ENCODE results near the gene NCAM1. TPM values are rescaled to one million over a fixed set of nuclear protein-coding genes. Genes with fewer than 3 reads are reported as not detected.

NCAM1 gene
- total RNA-seq, 1 donor from 2014 or later: 4.2 TPM

- ATAC-seq (no peak), DNase-seq (no peak)
- no peaks in the 10 kb centered on the region for H3K36me3 ChIP-seq
- H3K4me3 ChIP-seq: no peak overlapping the region
- no peak overlapping the region for H3K27ac ChIP-seq
- no peaks in the 10 kb centered on the region for H3K27me3 ChIP-seq
- no peak for TF ChIP-seq CTCF (IDR thresholded peaks at IDR 0.05)
- no peaks in the 10 kb centered on the region for H3K9me3 ChIP-seq
- intact Hi-C loops (cut with DNase I): no loop called here
- no peaks in the 10 kb centered on the region for H3K4me1 ChIP-seq
These were observed 129.7 kb downstream of the NCAM1 start for GRCh38 chr11:113090716-113091480.

GRCh38 chr11:113091481-113091780 is 130.2 kb downstream of the NCAM1 start:
- H3K4me1 ChIP-seq: no peaks in the 10 kb centered on the region
- TF ChIP-seq CTCF (IDR thresholded peaks at IDR 0.05): no peak
- H3K27ac ChIP-seq: no peak overlapping the region
- ATAC-seq: no peak
- no peaks in the 10 kb centered on the region for H3K9me3 ChIP-seq
- H3K4me3 ChIP-seq: no peak overlapping the region
- intact Hi-C loops (cut with DNase I): no loop called here
- no peaks in the 10 kb centered on the region for H3K36me3 ChIP-seq
- DNase-seq: no peak
- no peaks in the 10 kb centered on the region for H3K27me3 ChIP-seq

GRCh38 chr11:113096648-113097047 is 135.4 kb downstream of the NCAM1 start:
- no peak for ATAC-seq
- Histone ChIP-seq H3K36me3 (no peaks in the 10 kb centered on the region), H3K4me1 (no peaks in the 10 kb centered on the region), H3K4me3 (no peak overlapping the region), H3K27me3 (no peaks in the 10 kb centered on the region), H3K9me3 (no peaks in the 10 kb centered on the region), H3K27ac (no peak overlapping the region)
- DNase-seq: no peak
- no peak for TF ChIP-seq CTCF (IDR thresholded peaks at IDR 0.05)
- intact Hi-C loops (cut with DNase I): no loop called here

DNA sequence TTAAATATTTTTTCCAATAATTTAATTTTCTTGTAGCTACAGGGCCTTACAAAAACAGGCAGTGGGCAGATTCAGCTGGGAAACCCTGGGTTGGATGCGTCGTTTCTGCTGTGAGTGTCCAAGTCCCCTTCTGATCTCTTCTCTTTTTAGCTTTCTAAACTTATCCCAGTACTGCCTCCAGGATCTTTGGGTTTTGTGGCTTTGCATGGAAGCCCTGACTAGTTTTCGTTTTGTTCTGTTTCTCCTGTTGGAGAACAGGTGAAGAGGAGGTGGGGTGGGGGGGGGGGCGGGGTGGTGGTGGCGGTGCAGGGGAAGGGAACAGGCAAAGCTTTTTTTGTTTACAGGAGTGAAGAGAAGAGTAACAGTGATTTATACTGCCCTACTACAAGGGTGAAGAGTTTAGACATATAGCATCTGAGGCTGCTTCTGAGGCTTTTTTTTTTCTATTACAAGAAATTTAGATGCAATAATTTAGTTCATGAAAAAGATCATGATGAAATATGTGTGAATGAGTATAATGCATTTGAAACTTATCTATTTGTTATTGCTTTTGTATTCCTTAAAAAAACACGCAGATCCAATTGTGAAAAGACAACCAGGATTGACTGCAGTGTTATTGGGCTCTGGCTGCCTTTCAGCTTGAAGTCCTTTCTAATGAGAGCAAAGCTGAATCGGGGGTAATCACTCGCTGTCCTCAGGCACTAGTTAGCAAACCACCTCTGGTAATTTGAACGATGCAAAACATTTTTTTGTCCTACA is 142.9 kb downstream of the NCAM1 start:
- Histone ChIP-seq H3K4me3 (no peak overlapping the region), H3K27ac (no peak overlapping the region), H3K27me3 (no peaks in the 10 kb centered on the region), H3K9me3 (no peaks in the 10 kb centered on the region), H3K4me1 (no peaks in the 10 kb centered on the region), H3K36me3 (no peaks in the 10 kb centered on the region)
- ATAC-seq (no peak), DNase-seq (no peak)
- intact Hi-C loops (cut with DNase I): no loop called here
- no peak for TF ChIP-seq CTCF (IDR thresholded peaks at IDR 0.05)

DNA sequence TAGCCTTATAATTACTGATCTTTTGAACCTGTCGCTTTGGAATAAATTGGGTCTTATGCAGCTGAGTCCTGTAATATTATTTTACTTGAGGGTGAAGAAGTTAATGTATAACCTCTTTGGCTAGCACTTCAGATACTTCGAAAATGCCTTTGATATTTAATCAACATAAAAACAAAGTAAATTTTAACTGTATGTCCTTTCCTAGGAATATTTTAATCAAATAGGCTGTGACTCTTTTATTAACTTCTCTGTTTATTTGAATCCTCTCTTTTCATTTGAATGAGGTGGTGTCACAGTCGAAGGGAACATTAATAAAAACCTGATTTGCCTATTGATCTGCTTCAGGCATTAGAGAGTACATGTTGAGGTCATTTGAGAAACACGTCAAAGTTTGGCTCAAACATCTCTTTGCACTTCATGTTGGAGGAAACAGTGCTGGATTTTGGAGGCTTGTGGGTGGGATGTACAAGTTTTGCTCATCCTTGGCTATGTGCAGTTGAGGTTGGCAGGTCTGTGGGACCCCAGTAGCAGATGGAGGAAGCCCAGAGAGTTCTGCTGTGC is 143.6 kb downstream of the NCAM1 start:
- Histone ChIP-seq H3K9me3 (no peaks in the 10 kb centered on the region), H3K27me3 (no peaks in the 10 kb centered on the region), H3K36me3 (no peaks in the 10 kb centered on the region), H3K27ac (no peak overlapping the region), H3K4me1 (no peaks in the 10 kb centered on the region), H3K4me3 (no peak overlapping the region)
- TF ChIP-seq CTCF (IDR thresholded peaks at IDR 0.05): no peak
- no peak for DNase-seq
- ATAC-seq: no peak
- intact Hi-C loops (cut with DNase I): no loop called here

Data from upper lobe of right lung (tissue), 1 donor.